ENCODE measurements around the gene ADAP1. TPM values are rescaled to one million over a fixed set of nuclear protein-coding genes. Genes with fewer than 3 reads are reported as not detected.

ADAP1 gene
- polyA plus RNA-seq, 3 donors, result 49.1 to 117 (median 72.2) TPM

DNA sequence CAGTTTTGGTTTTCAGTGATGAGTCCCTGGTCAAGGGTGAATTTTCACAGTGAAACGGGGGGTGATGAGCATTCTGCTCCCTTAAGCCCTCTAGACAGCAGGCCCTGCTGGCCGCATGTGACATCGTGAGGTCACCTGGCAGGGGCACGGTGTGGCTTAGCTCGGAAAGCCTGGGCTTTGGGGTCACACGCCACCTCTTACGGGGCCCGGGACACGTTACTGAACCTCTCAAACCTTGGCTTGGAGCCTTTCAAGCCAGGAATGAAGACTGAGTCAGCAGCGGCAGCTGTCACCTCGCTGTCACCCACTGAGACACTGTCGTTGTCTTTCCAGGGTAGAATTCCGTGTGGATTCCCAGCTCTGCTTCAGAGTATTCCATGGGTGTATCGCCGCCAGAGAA lies 74.0 kb downstream of the ADAP1 start:
- Histone ChIP-seq H3K9ac (ENCODE audit: insufficient read depth, low read length, poor library complexity, severe bottlenecking) (no peak overlapping the region), H3K79me2 (ENCODE audit: insufficient read depth, low read length) (peaks cover 87% of the 10 kb centered on the region), H3K36me3 (replicated peaks in 1 of 2; ENCODE audit: control insufficient read depth in 1 of 2, insufficient read depth in 2 of 2, low read length in 2 of 2) (peaks cover 2 to 16% of the 10 kb centered on the region in 2 donors), H2AFZ (ENCODE audit: insufficient read depth, low read depth, low read length, poor library complexity, severe bottlenecking) (no peak overlapping the region), H3K27me3 (ENCODE audit: control insufficient read depth in 2 of 2, insufficient read depth in 2 of 2, low read length in 2 of 2) (no peaks in the 10 kb centered on the region), H3K27ac (ENCODE audit: low read depth in 1 of 2, low read length in 2 of 2) (no peak overlapping the region), H3K4me3 (replicated peaks in 1 of 3; ENCODE audit: low read depth in 2 of 3, low read length in 3 of 3) (no peak overlapping the region), H3K9me3 (replicated peaks in 1 of 2; ENCODE audit: control insufficient read depth in 1 of 2, insufficient read depth in 1 of 2, low read length in 2 of 2) (no peaks in the 10 kb centered on the region), H3K4me2 (replicated peaks; ENCODE audit: extremely low read depth, low read length, poor library complexity, severe bottlenecking) (no peak overlapping the region), H4K20me1 (ENCODE audit: insufficient read depth, low read length) (peaks cover 84% of the 10 kb centered on the region), H3K4me1 (ENCODE audit: control insufficient read depth in 1 of 2, insufficient read depth in 2 of 2, low read length in 2 of 2) (peaks cover 18 to 28% of the 10 kb centered on the region in 2 donors)
- WGBS (ENCODE audit: insufficient coverage), result 94% methylated on average over 15 of the region's 15 CpGs
- TF ChIP-seq, protein P1, sequence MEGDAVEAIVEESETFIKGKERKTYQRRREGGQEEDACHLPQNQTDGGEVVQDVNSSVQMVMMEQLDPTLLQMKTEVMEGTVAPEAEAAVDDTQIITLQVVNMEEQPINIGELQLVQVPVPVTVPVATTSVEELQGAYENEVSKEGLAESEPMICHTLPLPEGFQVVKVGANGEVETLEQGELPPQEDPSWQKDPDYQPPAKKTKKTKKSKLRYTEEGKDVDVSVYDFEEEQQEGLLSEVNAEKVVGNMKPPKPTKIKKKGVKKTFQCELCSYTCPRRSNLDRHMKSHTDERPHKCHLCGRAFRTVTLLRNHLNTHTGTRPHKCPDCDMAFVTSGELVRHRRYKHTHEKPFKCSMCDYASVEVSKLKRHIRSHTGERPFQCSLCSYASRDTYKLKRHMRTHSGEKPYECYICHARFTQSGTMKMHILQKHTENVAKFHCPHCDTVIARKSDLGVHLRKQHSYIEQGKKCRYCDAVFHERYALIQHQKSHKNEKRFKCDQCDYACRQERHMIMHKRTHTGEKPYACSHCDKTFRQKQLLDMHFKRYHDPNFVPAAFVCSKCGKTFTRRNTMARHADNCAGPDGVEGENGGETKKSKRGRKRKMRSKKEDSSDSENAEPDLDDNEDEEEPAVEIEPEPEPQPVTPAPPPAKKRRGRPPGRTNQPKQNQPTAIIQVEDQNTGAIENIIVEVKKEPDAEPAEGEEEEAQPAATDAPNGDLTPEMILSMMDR (IDR thresholded peaks at IDR 0.05), result no peak
- Mint-ChIP-seq H3K27ac (no peak overlapping the region), H3K4me1 (peaks cover 15% of the 10 kb centered on the region), H3K9me3 (peaks cover 0 to 4% (median 0%) of the 10 kb centered on the region in 7 donors), H3K36me3 (peaks cover 8 to 32% of the 10 kb centered on the region in 2 donors), H3K4me3 (no peak overlapping the region), H3K27me3 (ENCODE audit: low read depth in 3 of 3) (no peaks in the 10 kb centered on the region)
- no peak for DNase-seq
- intact Hi-C loops (cut with micrococcal nuclease), result loop anchor here in 1 of 2 donors (10.0 kb wide), 1 partner anchor 274 kb away; no protein-coding TSS in a partner anchor

DNA sequence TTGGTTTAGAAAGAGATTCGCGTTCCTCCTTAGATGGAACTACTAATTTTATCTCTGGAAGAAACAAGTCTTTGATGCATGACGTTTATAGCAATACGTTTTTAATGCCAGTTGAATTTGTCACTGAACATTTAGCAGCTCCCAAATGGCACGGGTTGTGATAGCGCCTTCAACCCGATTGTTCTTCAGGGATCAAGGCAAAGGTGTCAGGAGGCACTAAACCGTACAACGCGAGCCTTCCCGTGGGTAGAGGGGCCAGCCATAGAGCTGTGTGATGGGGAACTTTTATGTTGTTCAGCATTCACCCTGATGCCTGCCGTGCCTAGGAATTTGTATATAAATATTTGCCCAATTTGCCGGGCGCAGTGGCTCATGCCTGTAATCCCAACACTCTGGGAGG lies 74.8 kb downstream of the ADAP1 start:
- peaks cover 77% of the 10 kb centered on the region for H4K20me1 ChIP-seq (ENCODE audit: insufficient read depth, low read length)
- peaks cover 15% of the 10 kb centered on the region for H3K4me1 Mint-ChIP-seq
- 90% methylated on average over 9 of the region's 14 CpGs for WGBS (ENCODE audit: insufficient coverage)
- H3K9me3 ChIP-seq (replicated peaks in 1 of 2; ENCODE audit: control insufficient read depth in 1 of 2, insufficient read depth in 1 of 2, low read length in 2 of 2), result no peaks in the 10 kb centered on the region
- no peak overlapping the region for H3K4me3 ChIP-seq (replicated peaks in 1 of 3; ENCODE audit: low read depth in 2 of 3, low read length in 3 of 3)
- H3K27me3 Mint-ChIP-seq (ENCODE audit: low read depth in 3 of 3), result peaks cover 0 to 3% (median 0%) of the 10 kb centered on the region in 3 donors
- H3K9me3 Mint-ChIP-seq, result peaks cover 0 to 4% (median 0%) of the 10 kb centered on the region in 7 donors
- no peak overlapping the region for H2AFZ ChIP-seq (ENCODE audit: insufficient read depth, low read depth, low read length, poor library complexity, severe bottlenecking)
- no peak overlapping the region for H3K4me2 ChIP-seq (replicated peaks; ENCODE audit: extremely low read depth, low read length, poor library complexity, severe bottlenecking)
- peaks cover 8 to 38% of the 10 kb centered on the region in 2 donors for H3K36me3 Mint-ChIP-seq
- no peaks in the 10 kb centered on the region for H3K27me3 ChIP-seq (ENCODE audit: control insufficient read depth in 2 of 2, insufficient read depth in 2 of 2, low read length in 2 of 2)
- no peak overlapping the region for H3K27ac Mint-ChIP-seq
- intact Hi-C loops (cut with micrococcal nuclease), result loop anchor here (10.0 kb wide), 4 partner anchors 185 to 285 kb away; partner anchors contain the start of gene ZFAND2A (in 1 of the 2)
- peaks cover 18 to 30% of the 10 kb centered on the region in 2 donors for H3K4me1 ChIP-seq (ENCODE audit: control insufficient read depth in 1 of 2, insufficient read depth in 2 of 2, low read length in 2 of 2)
- H3K36me3 ChIP-seq (replicated peaks in 1 of 2; ENCODE audit: control insufficient read depth in 1 of 2, insufficient read depth in 2 of 2, low read length in 2 of 2), result peaks cover 2 to 16% of the 10 kb centered on the region in 2 donors
- peaks cover 80% of the 10 kb centered on the region for H3K79me2 ChIP-seq (ENCODE audit: insufficient read depth, low read length)
- H3K4me3 Mint-ChIP-seq, result no peak overlapping the region
- DNase-seq, result no peak
- no peak overlapping the region for H3K27ac ChIP-seq (ENCODE audit: low read depth in 1 of 2, low read length in 2 of 2)
- TF ChIP-seq, protein P1 (IDR thresholded peaks at IDR 0.05), result no peak
- no peak overlapping the region for H3K9ac ChIP-seq (ENCODE audit: insufficient read depth, low read length, poor library complexity, severe bottlenecking)
